ENCODE measurements around the gene TICAM2.
A peak's percentile ranks its signal among the peaks of the same experiment; 100 is the strongest.

TICAM2 gene

GRCh38 chr5:115575167-115576070 is 26.9 kb downstream of the TICAM2 start:
- DNase-seq (ENCODE audit: low spot score in 2 of 2) = no peak
- Histone ChIP-seq H3K4me3 (no peak overlapping the region), H3K36me3 (replicated peaks) (no peaks in the 10 kb centered on the region), H3K9me3 (no peaks in the 10 kb centered on the region), H3K4me1 (peaks cover 6% of the 10 kb centered on the region), H3K27me3 (ENCODE audit: low read depth) (no peaks in the 10 kb centered on the region; the same call in none of the 2 replicates)
- in situ Hi-C loops (cut with MboI; ENCODE audit: low sequenced_read_pairs) = loop anchor here (5.0 kb wide), 1 partner anchor 263 kb away; no protein-coding TSS in a partner anchor

GRCh38 chr5:115573133-115573532 is 29.1 kb downstream of the TICAM2 start:
- H3K4me1 ChIP-seq = peaks cover 6% of the 10 kb centered on the region
- in situ Hi-C loops (cut with MboI; ENCODE audit: low sequenced_read_pairs) = no loop called here
- no peaks in the 10 kb centered on the region for H3K9me3 ChIP-seq
- no peaks in the 10 kb centered on the region for H3K36me3 ChIP-seq (replicated peaks)
- DNase-seq (ENCODE audit: low spot score in 2 of 2) = no peak
- H3K4me3 ChIP-seq = no peak overlapping the region
- H3K27me3 ChIP-seq (ENCODE audit: low read depth) = no peaks in the 10 kb centered on the region; the same call in 1 of the 2 replicates

- in situ Hi-C loops (cut with MboI; ENCODE audit: low sequenced_read_pairs) = no loop called here
Observed at GRCh38 chr5:115571441-115571878, 30.8 kb downstream of the TICAM2 start.

GRCh38 chr5:115568668-115569067 is 33.6 kb downstream of the TICAM2 start:
- H3K36me3 ChIP-seq (replicated peaks) = no peaks in the 10 kb centered on the region
- no peak overlapping the region for H3K4me3 ChIP-seq
- no peaks in the 10 kb centered on the region for H3K9me3 ChIP-seq
- in situ Hi-C loops (cut with MboI; ENCODE audit: low sequenced_read_pairs) = no loop called here
- H3K27me3 ChIP-seq (ENCODE audit: low read depth) = no peaks in the 10 kb centered on the region
- H3K4me1 ChIP-seq = peaks cover 6% of the 10 kb centered on the region
- no peak for DNase-seq (ENCODE audit: low spot score in 2 of 2)

More at GRCh38 chr5:115571441-115571878, 30.8 kb downstream of the TICAM2 start:
- Histone ChIP-seq H3K4me3 (no peak overlapping the region), H3K27me3 (ENCODE audit: low read depth) (no peaks in the 10 kb centered on the region; the same call in 1 of the 2 replicates), H3K36me3 (replicated peaks) (no peaks in the 10 kb centered on the region), H3K4me1 (peaks cover 6% of the 10 kb centered on the region), H3K9me3 (no peaks in the 10 kb centered on the region)
- DNase-seq (ENCODE audit: low spot score in 2 of 2) = peak; percentile 41 to 47

GRCh38 chr5:115565233-115565632 is 37.0 kb downstream of the TICAM2 start:
- Histone ChIP-seq H3K36me3 (replicated peaks) (no peaks in the 10 kb centered on the region), H3K27me3 (ENCODE audit: low read depth) (no peaks in the 10 kb centered on the region), H3K4me1 (no peaks in the 10 kb centered on the region), H3K9me3 (no peaks in the 10 kb centered on the region), H3K4me3 (no peak overlapping the region)
- in situ Hi-C loops (cut with MboI; ENCODE audit: low sequenced_read_pairs) = no loop called here
- DNase-seq (ENCODE audit: low spot score in 2 of 2) = no peak

GRCh38 chr5:115561176-115561575 is 41.1 kb downstream of the TICAM2 start:
- no peaks in the 10 kb centered on the region for H3K36me3 ChIP-seq (replicated peaks)
- peaks cover 6% of the 10 kb centered on the region; the same call in 1 of the 2 replicates for H3K4me1 ChIP-seq
- in situ Hi-C loops (cut with MboI; ENCODE audit: low sequenced_read_pairs) = no loop called here
- H3K9me3 ChIP-seq = no peaks in the 10 kb centered on the region
- DNase-seq (ENCODE audit: low spot score in 2 of 2) = no peak
- no peak overlapping the region for H3K4me3 ChIP-seq
- H3K27me3 ChIP-seq (ENCODE audit: low read depth) = no peaks in the 10 kb centered on the region

GRCh38 chr5:115559524-115559923 is 42.8 kb downstream of the TICAM2 start:
- Histone ChIP-seq H3K36me3 (replicated peaks) (no peaks in the 10 kb centered on the region), H3K4me1 (peaks cover 6% of the 10 kb centered on the region; the same call in 1 of the 2 replicates), H3K27me3 (ENCODE audit: low read depth) (no peaks in the 10 kb centered on the region), H3K9me3 (no peaks in the 10 kb centered on the region), H3K4me3 (no peak overlapping the region)
- in situ Hi-C loops (cut with MboI; ENCODE audit: low sequenced_read_pairs) = no loop called here
- no peak for DNase-seq (ENCODE audit: low spot score in 2 of 2)

- Histone ChIP-seq H3K27me3 (ENCODE audit: low read depth) (no peaks in the 10 kb centered on the region), H3K9me3 (no peaks in the 10 kb centered on the region), H3K4me3 (no peak overlapping the region), H3K4me1 (peaks cover 6% of the 10 kb centered on the region; the same call in 1 of the 2 replicates), H3K36me3 (replicated peaks) (no peaks in the 10 kb centered on the region)
- DNase-seq (ENCODE audit: low spot score in 2 of 2) = no peak
- in situ Hi-C loops (cut with MboI; ENCODE audit: low sequenced_read_pairs) = no loop called here
Observed at GRCh38 chr5:115558388-115558956, 43.8 kb downstream of the TICAM2 start.

GRCh38 chr5:115557667-115558387 is 44.5 kb downstream of the TICAM2 start:
- in situ Hi-C loops (cut with MboI; ENCODE audit: low sequenced_read_pairs) = no loop called here

GRCh38 chr5:115556276-115556675 is 46.0 kb downstream of the TICAM2 start:
- Histone ChIP-seq H3K4me3 (no peak overlapping the region), H3K4me1 (peaks cover 6% of the 10 kb centered on the region; the same call in 1 of the 2 replicates), H3K9me3 (no peaks in the 10 kb centered on the region), H3K36me3 (replicated peaks) (no peaks in the 10 kb centered on the region), H3K27me3 (ENCODE audit: low read depth) (no peaks in the 10 kb centered on the region)
- no peak for DNase-seq (ENCODE audit: low spot score in 2 of 2)
- in situ Hi-C loops (cut with MboI; ENCODE audit: low sequenced_read_pairs) = no loop called here

More at GRCh38 chr5:115557667-115558387, 44.5 kb downstream of the TICAM2 start:
- H3K36me3 ChIP-seq (replicated peaks) = no peaks in the 10 kb centered on the region
- H3K9me3 ChIP-seq = no peaks in the 10 kb centered on the region
- no peak overlapping the region for H3K4me3 ChIP-seq
- no peaks in the 10 kb centered on the region for H3K27me3 ChIP-seq (ENCODE audit: low read depth)
- peak in 1 of 2 experiments; percentile 24 for DNase-seq (ENCODE audit: low spot score in 2 of 2)
- peaks cover 6% of the 10 kb centered on the region; the same call in 1 of the 2 replicates for H3K4me1 ChIP-seq

GRCh38 chr5:115555084-115555633 is 47.1 kb downstream of the TICAM2 start:
- H3K27me3 ChIP-seq (ENCODE audit: low read depth) = no peaks in the 10 kb centered on the region
- DNase-seq (ENCODE audit: low spot score in 2 of 2) = no peak
- in situ Hi-C loops (cut with MboI; ENCODE audit: low sequenced_read_pairs) = no loop called here
- peaks cover 6% of the 10 kb centered on the region; the same call in 1 of the 2 replicates for H3K4me1 ChIP-seq
- no peak overlapping the region for H3K4me3 ChIP-seq
- no peaks in the 10 kb centered on the region for H3K36me3 ChIP-seq (replicated peaks)
- no peaks in the 10 kb centered on the region for H3K9me3 ChIP-seq

GRCh38 chr5:115553082-115553481 is 49.2 kb downstream of the TICAM2 start:
- no peaks in the 10 kb centered on the region for H3K36me3 ChIP-seq (replicated peaks)
- H3K4me3 ChIP-seq = no peak overlapping the region
- H3K27me3 ChIP-seq (ENCODE audit: low read depth) = no peaks in the 10 kb centered on the region
- no peak for DNase-seq (ENCODE audit: low spot score in 2 of 2)
- peaks cover 4% of the 10 kb centered on the region; the same call in 1 of the 2 replicates for H3K4me1 ChIP-seq
- in situ Hi-C loops (cut with MboI; ENCODE audit: low sequenced_read_pairs) = no loop called here
- H3K9me3 ChIP-seq = no peaks in the 10 kb centered on the region

GRCh38 chr5:115551415-115551814 is 50.9 kb downstream of the TICAM2 start:
- H3K9me3 ChIP-seq = no peaks in the 10 kb centered on the region
- H3K27me3 ChIP-seq (ENCODE audit: low read depth) = no peaks in the 10 kb centered on the region
- H3K36me3 ChIP-seq (replicated peaks) = no peaks in the 10 kb centered on the region
- in situ Hi-C loops (cut with MboI; ENCODE audit: low sequenced_read_pairs) = no loop called here
- no peaks in the 10 kb centered on the region for H3K4me1 ChIP-seq
- no peak for DNase-seq (ENCODE audit: low spot score in 2 of 2)
- no peak overlapping the region for H3K4me3 ChIP-seq
